Neural progenitor cell (in vitro differentiated cells): ENCODE measurements around the gene IQSEC1. TPM values are rescaled to one million over a fixed set of nuclear protein-coding genes. Genes with fewer than 3 reads are reported as not detected.

Experiments used
- DNase-seq: peaks from one replicate; pipeline ENCODE4 v3.0.0-alpha.2; 2016; ENCODE audit warnings: low spot score
- H2AFZ ChIP-seq: fragments of 200-600 bp; sonication (generic); replicated peaks from 2 replicates; pipeline ENCODE4 v1.6.1; 2016; ENCODE audit warnings: antibody characterized with exemption
- H3F3A ChIP-seq: fragments of 200-600 bp; sonication (generic); 2 replicates; pipeline ENCODE4 v1.6.1; 2016; ENCODE audit warnings: antibody characterized with exemption, low read depth
- H3K27ac ChIP-seq: fragments of 200-600 bp; sonication (generic); 2 replicates; pipeline ENCODE4 v1.5.1; 2016; ENCODE audit warnings: mild to moderate bottlenecking
- H3K27me3 ChIP-seq: fragments of 200-600 bp; sonication (generic); 2 replicates; pipeline ENCODE4 v1.6.1; 2016; ENCODE audit warnings: mild to moderate bottlenecking, moderate library complexity
- H3K36me3 ChIP-seq: fragments of 200-600 bp; sonication (generic); 2 replicates; pipeline ENCODE4 v1.5.1; 2016
- H3K4me1 ChIP-seq: fragments of 200-600 bp; sonication (generic); 2 replicates; pipeline ENCODE4 v1.6.1; 2016; ENCODE audit warnings: mixed run types
- H3K4me2 ChIP-seq: fragments of 200-600 bp; sonication (generic); 2 replicates; pipeline ENCODE4 v1.6.1; 2016
- H3K4me3 ChIP-seq: fragments of 200-600 bp; sonication (generic); 2 replicates; pipeline ENCODE4 v1.5.1; 2016
- H3K79me2 ChIP-seq: fragments of 200-600 bp; sonication (generic); 2 replicates; pipeline ENCODE4 v1.6.1; 2016; ENCODE audit warnings: low read depth
- H3K9ac ChIP-seq: fragments of 200-600 bp; sonication (generic); 2 replicates; pipeline ENCODE4 v1.6.1; 2016
- H3K9me3 ChIP-seq: fragments of 200-600 bp; sonication (generic); 2 replicates; pipeline ENCODE4 v1.5.1; 2016; ENCODE audit warnings: low read depth
- H4K20me1 ChIP-seq: fragments of 200-600 bp; sonication (generic); 2 replicates; pipeline ENCODE4 v1.6.1; 2016; ENCODE audit warnings: low read depth
- H3K27ac Mint-ChIP-seq: 3 replicates; pipeline ENCODE4 v1.8.0; 2021; ENCODE audit warnings: mixed read lengths
- H3K27me3 Mint-ChIP-seq: 2 replicates; pipeline ENCODE4 v1.8.0; 2022; ENCODE audit warnings: low read depth, mild to moderate bottlenecking, inconsistent platforms, moderate library complexity, mixed read lengths; ENCODE audit not compliant: insufficient read depth
- H3K36me3 Mint-ChIP-seq: 3 replicates; pipeline ENCODE4 v1.8.0; 2021; ENCODE audit warnings: mixed read lengths
- H3K4me1 Mint-ChIP-seq: 3 replicates; pipeline ENCODE4 v1.8.0; 2021; ENCODE audit warnings: mixed read lengths
- H3K4me3 Mint-ChIP-seq: 3 replicates; pipeline ENCODE4 v1.8.0; 2021; ENCODE audit warnings: mild to moderate bottlenecking, moderate library complexity, mixed read lengths
- H3K9me3 Mint-ChIP-seq: 3 replicates; pipeline ENCODE4 v1.8.0; 2020; ENCODE audit warnings: mixed read lengths
- EZH2 ChIP-seq: fragments of 200-600 bp; sonication (generic); IDR thresholded peaks from 2 replicates; pipeline ENCODE4 v1.6.1; 2017; ENCODE audit warnings: antibody characterized with exemption, mild to moderate bottlenecking, moderate library complexity
- EZH2phosphoT487 ChIP-seq: fragments of 200-600 bp; sonication (generic); IDR thresholded peaks from 2 replicates; pipeline ENCODE4 v1.6.1; 2017; ENCODE audit warnings: antibody characterized with exemption
- total RNA-seq: library from RNA; depleted of rRNA; stranded (reverse); fragments of >200 nt; gene quantifications from 2 replicates; pipeline ENCODE4 v1.2.3, GENCODE V29; 2015; ENCODE audit warnings: low replicate concordance
- TF ChIP-seq, protein P1 (sequence below): fragments of 200-600 bp; sonication (generic); IDR thresholded peaks from 2 replicates; pipeline ENCODE4 v1.5.1; 2017; ENCODE audit warnings: antibody characterized with exemption, mild to moderate bottlenecking

IQSEC1 gene
- total RNA-seq, 1 donor from 2014 or later, result 8.9 TPM

DNA sequence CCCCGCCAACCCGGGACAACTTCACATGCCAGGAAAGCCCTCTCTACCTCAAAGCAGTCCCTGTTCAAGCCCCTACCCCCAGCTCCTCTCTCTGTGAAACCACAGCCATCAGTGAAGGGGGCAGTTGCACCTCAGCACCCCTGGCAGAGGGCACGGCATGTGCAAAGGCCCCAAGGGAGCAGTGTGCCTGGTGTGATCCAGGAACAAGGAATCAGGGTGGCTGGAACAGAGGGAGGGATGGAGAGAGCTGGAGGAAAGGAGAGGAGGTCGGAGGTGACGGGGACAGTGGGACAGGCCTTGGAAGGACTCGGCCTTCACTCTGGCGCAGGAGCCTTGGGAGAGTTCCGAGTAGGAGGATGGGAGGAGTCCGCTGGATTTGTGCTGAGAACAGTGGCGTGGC, 26.5 kb upstream of the IQSEC1 start:
- Histone ChIP-seq H3K27ac (no peak overlapping the region), H3K4me1 (peaks cover 14% of the 10 kb centered on the region), H3K36me3 (no peaks in the 10 kb centered on the region), H3K79me2 (no peaks in the 10 kb centered on the region), H4K20me1 (no peaks in the 10 kb centered on the region), H3F3A (peaks cover 3% of the 10 kb centered on the region), H3K4me3 (no peak overlapping the region), H3K4me2 (no peak overlapping the region), H3K9me3 (no peaks in the 10 kb centered on the region), H3K9ac (no peak overlapping the region), H3K27me3 (no peaks in the 10 kb centered on the region), H2AFZ (no peak overlapping the region)
- H3K9me3 Mint-ChIP-seq, result no peaks in the 10 kb centered on the region
- peaks cover 13% of the 10 kb centered on the region for H3K27me3 Mint-ChIP-seq
- no peak overlapping the region for H3K4me3 Mint-ChIP-seq
- H3K36me3 Mint-ChIP-seq, result no peaks in the 10 kb centered on the region
- no peak for DNase-seq
- H3K4me1 Mint-ChIP-seq, result peaks cover 35% of the 10 kb centered on the region
- TF ChIP-seq, protein P1, sequence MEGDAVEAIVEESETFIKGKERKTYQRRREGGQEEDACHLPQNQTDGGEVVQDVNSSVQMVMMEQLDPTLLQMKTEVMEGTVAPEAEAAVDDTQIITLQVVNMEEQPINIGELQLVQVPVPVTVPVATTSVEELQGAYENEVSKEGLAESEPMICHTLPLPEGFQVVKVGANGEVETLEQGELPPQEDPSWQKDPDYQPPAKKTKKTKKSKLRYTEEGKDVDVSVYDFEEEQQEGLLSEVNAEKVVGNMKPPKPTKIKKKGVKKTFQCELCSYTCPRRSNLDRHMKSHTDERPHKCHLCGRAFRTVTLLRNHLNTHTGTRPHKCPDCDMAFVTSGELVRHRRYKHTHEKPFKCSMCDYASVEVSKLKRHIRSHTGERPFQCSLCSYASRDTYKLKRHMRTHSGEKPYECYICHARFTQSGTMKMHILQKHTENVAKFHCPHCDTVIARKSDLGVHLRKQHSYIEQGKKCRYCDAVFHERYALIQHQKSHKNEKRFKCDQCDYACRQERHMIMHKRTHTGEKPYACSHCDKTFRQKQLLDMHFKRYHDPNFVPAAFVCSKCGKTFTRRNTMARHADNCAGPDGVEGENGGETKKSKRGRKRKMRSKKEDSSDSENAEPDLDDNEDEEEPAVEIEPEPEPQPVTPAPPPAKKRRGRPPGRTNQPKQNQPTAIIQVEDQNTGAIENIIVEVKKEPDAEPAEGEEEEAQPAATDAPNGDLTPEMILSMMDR, result no peak
- TF ChIP-seq EZH2 (no peak), EZH2phosphoT487 (no peak)
- no peak overlapping the region for H3K27ac Mint-ChIP-seq

DNA sequence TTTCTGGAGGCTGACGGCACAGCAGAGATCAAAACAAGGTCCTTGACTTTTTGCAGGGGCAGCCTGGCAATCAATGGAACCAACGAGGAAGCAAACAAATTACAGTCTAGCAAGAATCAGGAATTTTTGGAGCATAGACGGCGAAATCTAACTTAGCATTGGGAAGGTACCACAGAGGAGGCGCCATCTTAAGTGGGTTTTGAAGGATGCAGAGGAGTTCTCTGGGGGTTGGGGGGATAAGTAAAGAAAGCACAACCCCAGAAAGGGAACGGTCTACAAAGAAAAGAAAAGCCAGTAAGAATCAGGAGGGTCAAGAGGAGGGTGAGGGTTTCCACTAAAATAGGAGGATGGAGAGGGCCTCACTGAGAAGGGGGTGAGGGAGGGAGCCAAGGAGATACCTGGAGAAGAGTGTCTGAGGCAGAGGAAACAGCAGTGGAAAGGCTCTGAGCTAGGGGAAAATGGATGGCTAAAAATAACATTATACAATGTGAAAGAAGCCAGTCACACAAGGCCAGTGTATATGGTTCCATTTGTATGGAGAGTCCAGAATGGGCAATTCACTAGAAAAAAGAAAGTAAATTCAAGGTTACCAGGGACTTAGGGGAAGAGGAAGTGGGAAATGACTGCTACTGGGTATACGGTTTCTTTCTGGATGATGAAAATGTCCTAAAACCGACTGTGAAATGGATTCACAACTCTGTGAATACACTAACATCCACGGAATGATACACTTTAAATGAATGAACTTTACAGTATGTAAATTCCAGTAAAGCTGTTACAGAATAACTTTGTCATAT, 25.2 kb upstream of the IQSEC1 start:
- Histone ChIP-seq H4K20me1 (no peaks in the 10 kb centered on the region), H3K4me2 (no peak overlapping the region), H3K4me1 (peaks cover 16% of the 10 kb centered on the region), H3K4me3 (no peak overlapping the region), H3K79me2 (no peaks in the 10 kb centered on the region), H3K9ac (no peak overlapping the region), H3K36me3 (no peaks in the 10 kb centered on the region), H2AFZ (no peak overlapping the region), H3K9me3 (no peaks in the 10 kb centered on the region), H3F3A (peaks cover 3% of the 10 kb centered on the region), H3K27me3 (no peaks in the 10 kb centered on the region), H3K27ac (no peak overlapping the region)
- no peak overlapping the region for H3K27ac Mint-ChIP-seq
- no peak overlapping the region for H3K4me3 Mint-ChIP-seq
- H3K27me3 Mint-ChIP-seq, result peaks cover 13% of the 10 kb centered on the region
- H3K9me3 Mint-ChIP-seq, result no peaks in the 10 kb centered on the region
- TF ChIP-seq, protein P1, result no peak
- no peak for TF ChIP-seq EZH2
- TF ChIP-seq EZH2phosphoT487, result no peak
- no peak for DNase-seq
- H3K4me1 Mint-ChIP-seq, result peaks cover 47% of the 10 kb centered on the region
- H3K36me3 Mint-ChIP-seq, result no peaks in the 10 kb centered on the region

DNA sequence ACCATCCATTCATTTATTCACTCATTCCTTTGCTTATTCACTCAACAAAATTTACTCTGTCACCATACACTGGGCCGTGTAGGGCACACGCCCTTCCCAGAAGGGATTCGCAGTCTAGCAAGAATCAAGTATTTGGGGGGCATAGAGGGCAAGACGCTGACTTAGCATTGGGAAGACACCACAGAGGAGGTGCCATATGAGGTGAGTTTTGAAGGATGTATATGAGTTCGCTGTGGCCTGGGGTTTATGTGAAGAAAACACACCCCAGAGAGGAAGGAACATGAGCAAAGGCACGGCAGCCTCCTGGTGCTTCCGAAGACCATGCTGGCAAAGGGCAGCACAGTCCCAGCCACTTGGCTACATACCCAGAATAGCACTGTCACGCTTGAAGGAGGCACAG, 23.1 kb upstream of the IQSEC1 start:
- Histone ChIP-seq H4K20me1 (no peaks in the 10 kb centered on the region), H3K36me3 (no peaks in the 10 kb centered on the region), H3K4me3 (no peak overlapping the region), H3K4me1 (peaks cover 16% of the 10 kb centered on the region), H3K27ac (no peak overlapping the region), H3K79me2 (no peaks in the 10 kb centered on the region), H3F3A (peaks cover 3% of the 10 kb centered on the region), H3K4me2 (no peak overlapping the region), H3K9ac (no peak overlapping the region), H2AFZ (no peak overlapping the region), H3K27me3 (no peaks in the 10 kb centered on the region), H3K9me3 (no peaks in the 10 kb centered on the region)
- peaks cover 21% of the 10 kb centered on the region for H3K27me3 Mint-ChIP-seq
- H3K4me1 Mint-ChIP-seq, result peaks cover 46% of the 10 kb centered on the region
- H3K36me3 Mint-ChIP-seq, result no peaks in the 10 kb centered on the region
- DNase-seq, result no peak
- TF ChIP-seq, protein P1, result no peak
- TF ChIP-seq EZH2 (no peak), EZH2phosphoT487 (no peak)
- no peak overlapping the region for H3K27ac Mint-ChIP-seq
- no peak overlapping the region for H3K4me3 Mint-ChIP-seq
- H3K9me3 Mint-ChIP-seq, result no peaks in the 10 kb centered on the region
